Measurements from ENCODE around the gene MCHR2.
A peak's percentile ranks its signal among the peaks of the same experiment; 100 is the strongest.

The MCHR2 gene

GRCh38 chr6:99905209-99906106 is 88.6 kb downstream of the MCHR2 start:
- peaks cover 3% of the 10 kb centered on the region for H3K27me3 ChIP-seq (ENCODE audit: insufficient read depth, poor library complexity, severe bottlenecking)

DNA sequence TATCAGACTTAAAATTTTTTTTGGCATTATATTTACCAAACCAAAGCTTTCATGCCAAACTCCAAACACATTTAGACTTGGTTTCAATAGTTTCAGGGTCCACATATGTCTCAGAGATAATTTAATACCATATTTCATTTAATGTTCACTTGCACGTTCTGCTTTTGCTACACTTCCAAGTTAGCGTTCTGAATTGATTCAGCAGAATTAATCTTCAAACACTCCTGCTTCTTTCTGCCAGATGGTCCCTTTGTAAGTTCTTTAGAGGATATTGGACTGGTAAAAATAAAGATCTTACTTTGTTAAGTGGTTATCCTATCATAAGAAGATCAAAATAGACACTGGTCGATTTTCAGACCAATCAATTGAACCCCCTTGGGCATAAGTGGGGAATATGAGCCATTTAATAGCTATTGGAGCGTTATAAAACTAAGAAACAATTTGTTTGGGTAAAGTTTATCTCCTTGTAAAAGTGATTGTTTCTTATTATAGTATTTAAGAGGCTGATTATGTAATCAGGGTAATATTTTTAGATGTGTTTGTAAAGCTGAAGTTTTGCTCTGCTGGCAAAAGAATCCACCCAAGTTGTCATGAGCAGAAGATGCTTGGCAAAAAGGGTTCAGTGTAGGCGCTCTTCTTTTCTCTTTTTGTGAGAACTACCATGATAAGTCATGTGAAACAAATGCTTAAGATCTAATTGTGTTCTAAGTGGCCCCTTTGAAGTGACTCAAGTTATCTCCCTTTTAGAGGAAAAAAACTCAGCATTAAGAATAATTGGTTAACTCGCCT is 92.2 kb downstream of the MCHR2 start:
- TF ChIP-seq CTCF (IDR thresholded peaks at IDR 0.05; ENCODE audit: insufficient read depth, low read length), result no peak
- TF ChIP-seq POLR2AphosphoS5 (IDR thresholded peaks at IDR 0.05; ENCODE audit: low read depth), result no peak
- TF ChIP-seq GABPA (IDR thresholded peaks at IDR 0.05; ENCODE audit: low read depth), result no peak
- TF ChIP-seq, protein P1, sequence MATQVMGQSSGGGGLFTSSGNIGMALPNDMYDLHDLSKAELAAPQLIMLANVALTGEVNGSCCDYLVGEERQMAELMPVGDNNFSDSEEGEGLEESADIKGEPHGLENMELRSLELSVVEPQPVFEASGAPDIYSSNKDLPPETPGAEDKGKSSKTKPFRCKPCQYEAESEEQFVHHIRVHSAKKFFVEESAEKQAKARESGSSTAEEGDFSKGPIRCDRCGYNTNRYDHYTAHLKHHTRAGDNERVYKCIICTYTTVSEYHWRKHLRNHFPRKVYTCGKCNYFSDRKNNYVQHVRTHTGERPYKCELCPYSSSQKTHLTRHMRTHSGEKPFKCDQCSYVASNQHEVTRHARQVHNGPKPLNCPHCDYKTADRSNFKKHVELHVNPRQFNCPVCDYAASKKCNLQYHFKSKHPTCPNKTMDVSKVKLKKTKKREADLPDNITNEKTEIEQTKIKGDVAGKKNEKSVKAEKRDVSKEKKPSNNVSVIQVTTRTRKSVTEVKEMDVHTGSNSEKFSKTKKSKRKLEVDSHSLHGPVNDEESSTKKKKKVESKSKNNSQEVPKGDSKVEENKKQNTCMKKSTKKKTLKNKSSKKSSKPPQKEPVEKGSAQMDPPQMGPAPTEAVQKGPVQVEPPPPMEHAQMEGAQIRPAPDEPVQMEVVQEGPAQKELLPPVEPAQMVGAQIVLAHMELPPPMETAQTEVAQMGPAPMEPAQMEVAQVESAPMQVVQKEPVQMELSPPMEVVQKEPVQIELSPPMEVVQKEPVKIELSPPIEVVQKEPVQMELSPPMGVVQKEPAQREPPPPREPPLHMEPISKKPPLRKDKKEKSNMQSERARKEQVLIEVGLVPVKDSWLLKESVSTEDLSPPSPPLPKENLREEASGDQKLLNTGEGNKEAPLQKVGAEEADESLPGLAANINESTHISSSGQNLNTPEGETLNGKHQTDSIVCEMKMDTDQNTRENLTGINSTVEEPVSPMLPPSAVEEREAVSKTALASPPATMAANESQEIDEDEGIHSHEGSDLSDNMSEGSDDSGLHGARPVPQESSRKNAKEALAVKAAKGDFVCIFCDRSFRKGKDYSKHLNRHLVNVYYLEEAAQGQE (IDR thresholded peaks at IDR 0.05; ENCODE audit: insufficient replicate concordance, low read depth), result no peak
- TF ChIP-seq SPI1 (IDR thresholded peaks at IDR 0.05; ENCODE audit: borderline replicate concordance, low read depth), result no peak
- Histone ChIP-seq H3K27me3 (ENCODE audit: insufficient read depth, poor library complexity, severe bottlenecking) (no peaks in the 10 kb centered on the region), H3K4me3 (replicated peaks; ENCODE audit: insufficient read depth, low read length) (no peak overlapping the region), H3K27ac (replicated peaks) (no peak overlapping the region)
- DNase-seq (ENCODE audit: low read depth in 1 of 2, low spot score in 1 of 2), result no peak

More at GRCh38 chr6:99905209-99906106, 88.6 kb downstream of the MCHR2 start:
- TF ChIP-seq SPI1 (IDR thresholded peaks at IDR 0.05; ENCODE audit: borderline replicate concordance, low read depth) (no peak), GABPA (IDR thresholded peaks at IDR 0.05; ENCODE audit: low read depth) (no peak), POLR2AphosphoS5 (IDR thresholded peaks at IDR 0.05; ENCODE audit: low read depth) (no peak), CTCF (IDR thresholded peaks at IDR 0.05; ENCODE audit: insufficient read depth, low read length) (peak; percentile 68)
- TF ChIP-seq, protein P1 (IDR thresholded peaks at IDR 0.05; ENCODE audit: insufficient replicate concordance, low read depth), result no peak
- peak in 1 of 2 experiments; percentile 11 for DNase-seq (ENCODE audit: low read depth in 1 of 2, low spot score in 1 of 2)
- Histone ChIP-seq H3K4me3 (replicated peaks; ENCODE audit: insufficient read depth, low read length) (no peak overlapping the region), H3K27ac (replicated peaks) (no peak overlapping the region)

DNA sequence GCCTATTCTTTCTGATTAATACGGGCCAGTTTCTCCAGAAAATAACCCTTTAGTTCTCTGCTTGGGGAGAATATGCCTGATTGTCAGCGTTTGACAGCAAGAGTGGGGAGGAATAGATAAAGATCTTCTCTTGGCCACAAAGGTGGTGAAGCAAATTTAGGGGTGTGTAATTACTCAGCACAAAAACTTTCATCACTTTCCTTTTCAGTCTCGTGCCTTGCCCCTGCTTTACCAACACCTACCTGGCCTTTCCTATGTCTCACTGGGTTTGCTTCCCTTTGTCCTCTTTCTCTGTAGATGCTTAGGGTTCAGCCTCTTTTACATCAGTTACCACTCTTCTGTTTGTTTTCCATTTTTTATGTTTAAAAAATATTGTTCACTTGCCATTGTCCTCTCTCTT is 99.2 kb downstream of the MCHR2 start:
- no peak for DNase-seq (ENCODE audit: low read depth in 1 of 2, low spot score in 1 of 2)
- H3K4me3 ChIP-seq (replicated peaks; ENCODE audit: insufficient read depth, low read length), result no peak overlapping the region
- H3K27me3 ChIP-seq (ENCODE audit: insufficient read depth, poor library complexity, severe bottlenecking), result no peaks in the 10 kb centered on the region
- TF ChIP-seq GABPA (IDR thresholded peaks at IDR 0.05; ENCODE audit: low read depth), result no peak
- no peak for TF ChIP-seq POLR2AphosphoS5 (IDR thresholded peaks at IDR 0.05; ENCODE audit: low read depth)
- TF ChIP-seq, protein P1 (IDR thresholded peaks at IDR 0.05; ENCODE audit: insufficient replicate concordance, low read depth), result no peak
- no peak for TF ChIP-seq SPI1 (IDR thresholded peaks at IDR 0.05; ENCODE audit: borderline replicate concordance, low read depth)
- TF ChIP-seq CTCF (IDR thresholded peaks at IDR 0.05; ENCODE audit: insufficient read depth, low read length), result no peak
- H3K27ac ChIP-seq (replicated peaks), result no peak overlapping the region
